ENCODE measurements around the gene REM1. TPM values are rescaled to one million over a fixed set of nuclear protein-coding genes. Genes with fewer than 3 reads are reported as not detected.
"Not testable (repeated sequence)": the region's sequence is repeated elsewhere in the genome, so short reads cannot be mapped to it uniquely, and the experiment has no call there.

Gene REM1
- total and polyA plus RNA-seq, 2 of the 4 experiments (the other 2 are of a cell fraction): not detected

DNA sequence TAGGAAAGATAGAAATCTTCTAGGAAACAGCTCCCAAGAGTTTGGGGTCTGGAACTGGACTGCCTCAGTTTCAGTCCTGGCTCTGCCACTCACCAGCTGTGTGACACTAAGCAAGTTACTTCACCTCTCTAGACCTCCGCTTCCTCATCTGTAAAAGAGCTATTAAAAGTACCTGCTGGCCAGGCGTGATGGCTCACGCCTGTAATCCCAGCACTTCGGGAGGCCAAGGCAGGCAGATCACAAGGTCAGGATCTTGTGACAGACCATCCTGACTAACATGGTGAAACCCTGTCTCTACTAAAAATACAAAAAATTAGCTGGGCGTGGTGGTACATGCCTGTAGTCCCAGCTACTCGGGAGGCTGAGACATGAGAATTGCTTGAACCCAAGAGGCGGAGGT, 46.2 kb downstream of the REM1 start:
- Histone ChIP-seq H4K20me1 (ENCODE audit: insufficient read depth, low read length) (peaks cover 79% of the 10 kb centered on the region), H3K36me3 (ENCODE audit: control insufficient read depth, insufficient read depth, low read length) (peaks cover 25% of the 10 kb centered on the region), H3K4me1 (ENCODE audit: control insufficient read depth, insufficient read depth, low read length) (peaks cover 14% of the 10 kb centered on the region), H3K79me1 (ENCODE audit: low read depth in 1 of 2, low read length in 2 of 2) (peaks cover 22 to 86% of the 10 kb centered on the region in 2 experiments), H3K9me1 (ENCODE audit: insufficient read depth, low read length) (peaks cover 30% of the 10 kb centered on the region)
- H2BK120ac ChIP-seq (ENCODE audit: low read depth, low read length); DNase-seq; dilution Hi-C loops (cut with HindIII; ENCODE audit: low sequenced_read_pairs, unreplicated experiment); H2AFZ ChIP-seq (replicated peaks; ENCODE audit: low read length, poor library complexity); H2BK15ac ChIP-seq (ENCODE audit: low read depth, low read length); in situ Hi-C loops (cut with MboI; ENCODE audit: low sequenced_read_pairs); intact Hi-C loops (cut with micrococcal nuclease); H3K14ac ChIP-seq (replicated peaks; ENCODE audit: low read depth, low read length); ATAC-seq (ENCODE audit: low read depth); H3K4me3 ChIP-seq (ENCODE audit: insufficient read depth, low read depth, low read length); H3K18ac ChIP-seq (ENCODE audit: low read depth, low read length); H3K56ac ChIP-seq (ENCODE audit: extremely low read depth, insufficient read depth, low read length); H3K9me3 ChIP-seq (ENCODE audit: control insufficient read depth, insufficient read depth, low read length); BruUV-seq (replicated peaks); H3K23ac ChIP-seq (ENCODE audit: low read depth, low read length); H3K27me3 ChIP-seq (ENCODE audit: control insufficient read depth, insufficient read depth, low read length); H3K4me2 ChIP-seq (ENCODE audit: low read depth, low read length); H3K9ac ChIP-seq (ENCODE audit: low read depth, low read length); H4K5ac ChIP-seq (ENCODE audit: low read depth, low read length); H4K8ac ChIP-seq (ENCODE audit: low read depth in 2 of 2, low read length in 2 of 2); CTCF ChIA-PET; H2AK9ac ChIP-seq (replicated peaks; ENCODE audit: low read depth, low read length, poor library complexity); POLR2A ChIA-PET (ENCODE audit: unreplicated experiment); H3K27ac ChIP-seq (ENCODE audit: insufficient read depth, low read length); H3K4ac ChIP-seq (ENCODE audit: low read depth, low read length); H2BK5ac ChIP-seq (ENCODE audit: low read depth, low read length, poor library complexity, severe bottlenecking); H2AK5ac ChIP-seq (ENCODE audit: low read depth, low read length); H2BK20ac ChIP-seq (ENCODE audit: low read depth, low read length); H4K91ac ChIP-seq (ENCODE audit: insufficient read depth, low read depth, low read length): not testable (repeated sequence)
- 100% methylated on average over 4 of the region's 7 CpGs; no CpG with 5 or more reads in 1 of the 2 experiments for WGBS, 2 experiments (ENCODE audit: extremely low coverage in 2 of 2, insufficient read length in 1 of 2)

Data from IMR-90 (cell line).